Naive thymus-derived CD8-positive, alpha-beta T cell (primary cell): ENCODE results near the gene LAMTOR4. TPM values are rescaled to one million over a fixed set of nuclear protein-coding genes. Genes with fewer than 3 reads are reported as not detected.
A peak's percentile ranks its signal among the peaks of the same experiment; 100 is the strongest.
"Not testable (repeated sequence)": the region's sequence is repeated elsewhere in the genome, so short reads cannot be mapped to it uniquely, and the experiment has no call there.

Experiments used
- ATAC-seq, 2 donors: fragments of 150-1000 bp; cut with Tn5 transposase in 1 of 2; sonication (Bioruptor Pico), chemical (Tn5 transposase) in 1 of 2; 1 replicate in 1 of 2; 2 replicates in 1 of 2; pipeline ENCODE4 v1.10.0; 2021; ENCODE audit warnings: mild to moderate bottlenecking in 2 of 2, moderate library complexity in 2 of 2
- POLR2A ChIA-PET: fragments of 350-600 bp; sonication (Branson Sonifier 250); formaldehyde crosslinking; loops from one replicate; lab custom pipeline; 2021; ENCODE audit warnings: antibody characterized with exemption; lab: Charles Lee
- DNase-seq, 10 donors: peaks; one replicate each; pipeline versions ENCODE4 v3.0.0 to v3.0.0-alpha.2; 2020 to 2022
- H3K27ac Mint-ChIP-seq, 10 donors: one replicate each; pipeline ENCODE4 v1.8.0; 2020 to 2022; ENCODE audit warnings: mild to moderate bottlenecking in 10 of 10, mixed read lengths in 10 of 10, moderate library complexity in 4 of 10, inconsistent platforms in 1 of 10
- H3K27me3 Mint-ChIP-seq, 5 donors: one replicate each; pipeline ENCODE4 v1.8.0; 2021 to 2022; ENCODE audit warnings: mixed read lengths in 5 of 5
- H3K36me3 Mint-ChIP-seq, 3 donors: one replicate each; pipeline ENCODE4 v1.8.0; 2020 to 2022; ENCODE audit warnings: mixed read lengths in 3 of 3, mild to moderate bottlenecking in 2 of 3, inconsistent platforms in 1 of 3
- H3K4me1 Mint-ChIP-seq, 4 donors: one replicate each; pipeline ENCODE4 v1.8.0; 2021 to 2022; ENCODE audit warnings: mixed read lengths in 4 of 4
- H3K4me3 Mint-ChIP-seq, 10 donors: one replicate each; pipeline ENCODE4 v1.8.0; 2020 to 2022; ENCODE audit warnings: mild to moderate bottlenecking in 10 of 10, mixed read lengths in 10 of 10, moderate library complexity in 6 of 10, inconsistent platforms in 1 of 10
- H3K9me3 Mint-ChIP-seq, 9 donors: one replicate each; pipeline ENCODE4 v1.8.0; 2020 to 2022; ENCODE audit warnings: mixed read lengths in 9 of 9, mild to moderate bottlenecking in 3 of 9, inconsistent platforms in 1 of 9, moderate library complexity in 1 of 9
- microRNA-seq: library from miRNA; unstranded; fragments of <30 nt; microRNA quantifications from one replicate; pipeline ENCODE4 v1.2.0, GENCODE V29; 2022; ENCODE audit warnings: borderline microRNAs expressed
- polyA plus RNA-seq, 3 donors: library from polyadenylated mRNA; unstranded; fragments of 300-500 nt; fragmentation: Illumina TruSeq; gene quantifications; one replicate each; pipeline ENCODE4 v1.2.3, GENCODE V29; 2021
- total RNA-seq, 8 experiments: library from RNA in 2 of 8; stranded (reverse) in 2 of 8; gene quantifications; one replicate each; pipeline ENCODE4 v1.2.3 and lab custom pipeline; 2021 to 2026

The LAMTOR4 gene
- total and polyA plus RNA-seq, 5 experiments from 2014 or later, result 170 to 435 (median 403) TPM

DNA sequence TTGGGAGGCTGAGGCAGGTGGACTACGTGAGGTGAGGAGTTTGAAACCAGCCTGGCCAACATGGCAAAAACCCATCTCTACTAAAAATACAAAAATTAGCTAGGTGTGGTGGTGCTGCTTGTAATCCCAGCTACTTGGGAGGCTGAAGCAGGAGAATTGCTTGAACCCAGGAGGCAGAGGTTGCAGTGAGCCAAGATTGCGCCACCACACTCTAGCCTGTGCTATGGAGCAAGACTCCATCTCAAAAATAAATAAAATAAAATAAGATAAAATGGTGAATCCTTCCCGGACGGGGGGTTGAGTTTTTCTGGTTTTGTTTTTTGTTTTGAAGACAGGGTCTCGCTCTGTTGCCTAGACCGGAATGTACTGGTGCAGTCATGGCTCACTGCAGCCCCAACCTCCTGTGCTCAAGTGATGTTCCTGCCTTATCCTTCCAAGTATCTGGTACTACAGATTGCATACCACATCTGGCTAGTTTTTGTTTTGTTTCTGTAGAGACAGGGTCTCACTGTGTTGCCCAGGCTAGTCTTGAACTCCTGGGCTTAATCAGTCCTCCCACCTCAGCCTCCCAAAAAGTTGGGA, 43.7 kb downstream of the LAMTOR4 start:
- not testable (repeated sequence) for ATAC-seq, H3K9me3 Mint-ChIP-seq, H3K36me3 Mint-ChIP-seq, DNase-seq, H3K27me3 Mint-ChIP-seq
- POLR2A ChIA-PET, result interaction anchor here (0.6 to 2.8 kb wide), 2 partner anchors 13 to 18 kb away, joined by 3 to 10 read pairs; no protein-coding TSS in a partner anchor
- H3K27ac Mint-ChIP-seq, result peak overlapping the region in 8 of 10 donors; percentile 21 to 88 (median 59)
- peak overlapping the region in 5 of 10 donors; percentile 19 to 45 (median 26) for H3K4me3 Mint-ChIP-seq
- peaks cover 10 to 63% (median 44%) of the 10 kb centered on the region in 4 donors for H3K4me1 Mint-ChIP-seq

DNA sequence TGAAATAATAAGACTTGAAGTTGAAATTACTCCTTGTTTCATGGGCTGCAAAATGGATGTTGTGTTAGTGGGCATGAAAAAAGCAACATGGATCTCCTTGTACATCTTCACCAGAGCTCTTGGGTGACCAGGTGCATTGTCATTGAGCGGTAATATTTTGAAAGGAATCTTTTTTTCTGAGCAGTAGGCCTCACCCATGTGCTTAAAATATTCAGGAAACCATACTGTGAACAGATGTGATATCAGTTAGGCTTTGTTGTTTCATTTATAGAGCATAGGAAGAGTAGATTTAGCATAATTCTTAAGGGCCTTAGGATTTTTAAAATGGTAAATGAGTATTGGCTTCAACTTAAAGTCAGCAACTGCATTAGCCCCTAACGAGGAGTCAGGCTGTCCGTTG, 44.3 kb downstream of the LAMTOR4 start:
- Mint-ChIP-seq H3K4me1 (peaks cover 12 to 63% (median 44%) of the 10 kb centered on the region in 4 donors), H3K4me3 (peak overlapping the region in 3 of 10 donors; percentile 3 to 31 (median 24)), H3K27ac (peak overlapping the region in 7 of 10 donors; percentile 10 to 88 (median 46)), H3K36me3 (no peaks in the 10 kb centered on the region), H3K27me3 (no peaks in the 10 kb centered on the region), H3K9me3 (no peaks in the 10 kb centered on the region)
- DNase-seq, result no peak
- no peak for ATAC-seq
- POLR2A ChIA-PET, result interaction anchor here (0.6 to 2.8 kb wide), 4 partner anchors 9 to 75 kb away, joined by 3 to 10 read pairs (median 4); no protein-coding TSS in a partner anchor

DNA sequence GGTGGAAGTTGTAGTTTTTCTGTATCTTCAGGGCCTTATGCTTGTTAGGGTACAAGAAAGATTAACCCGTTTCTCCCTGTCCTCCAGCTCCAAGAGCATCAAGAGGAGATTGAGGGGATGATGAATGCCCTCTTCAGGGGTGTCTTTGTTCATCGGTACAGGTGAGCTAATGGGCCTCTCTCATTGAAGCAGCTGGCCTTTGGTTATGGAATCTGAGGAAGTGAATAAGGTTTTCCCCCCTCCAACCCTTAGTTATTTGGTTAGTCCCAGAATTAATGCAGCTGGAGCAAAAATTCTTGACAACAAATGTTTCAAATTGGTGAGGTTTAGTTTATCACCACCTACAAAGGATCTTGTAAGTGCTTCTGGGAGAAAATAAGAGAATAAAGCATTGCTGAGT, 46.5 kb downstream of the LAMTOR4 start:
- peak overlapping the region in 1 of 10 donors; percentile 6 for H3K4me3 Mint-ChIP-seq
- no peaks in the 10 kb centered on the region for H3K36me3 Mint-ChIP-seq
- ATAC-seq (no peak), DNase-seq (no peak)
- H3K4me1 Mint-ChIP-seq, result peaks cover 11 to 69% (median 38%) of the 10 kb centered on the region in 4 donors
- H3K27me3 Mint-ChIP-seq, result no peaks in the 10 kb centered on the region
- POLR2A ChIA-PET, result interaction anchor here (1.3 kb wide), 1 partner anchor 20 kb away, joined by 3 read pairs; no protein-coding TSS in a partner anchor
- no peaks in the 10 kb centered on the region for H3K9me3 Mint-ChIP-seq
- peak overlapping the region in 3 of 10 donors; percentile 19 to 46 (median 43) for H3K27ac Mint-ChIP-seq

DNA sequence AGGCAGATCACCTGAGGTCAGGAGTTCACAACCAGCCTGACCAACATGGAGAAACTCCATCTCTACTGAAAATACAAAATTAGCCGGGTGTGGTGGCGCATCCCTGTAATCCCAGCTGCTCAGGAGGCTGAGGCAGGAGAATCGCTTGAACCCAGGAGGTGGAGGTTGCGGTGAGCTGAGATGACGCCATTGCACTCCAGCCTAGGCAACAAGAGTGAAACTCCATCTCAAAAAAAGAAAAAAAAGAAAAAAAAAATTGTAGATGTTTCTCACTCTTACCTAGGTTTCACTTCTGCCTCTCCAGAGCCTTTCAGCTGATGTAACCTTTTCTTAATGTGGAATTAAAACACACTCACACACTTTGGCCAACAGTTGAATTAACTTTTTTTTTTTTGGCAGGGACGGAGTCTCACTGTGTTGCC, 47.2 kb downstream of the LAMTOR4 start:
- ATAC-seq, H3K36me3 Mint-ChIP-seq, H3K27me3 Mint-ChIP-seq, H3K9me3 Mint-ChIP-seq, DNase-seq, H3K4me3 Mint-ChIP-seq: not testable (repeated sequence)
- POLR2A ChIA-PET, result interaction anchor here (1.0 to 1.3 kb wide), 2 partner anchors 15 to 19 kb away, joined by 3 to 4 read pairs; no protein-coding TSS in a partner anchor
- H3K27ac Mint-ChIP-seq, result peak overlapping the region in 1 of 10 donors; percentile 32
- peaks cover 10 to 66% (median 32%) of the 10 kb centered on the region in 4 donors for H3K4me1 Mint-ChIP-seq

DNA sequence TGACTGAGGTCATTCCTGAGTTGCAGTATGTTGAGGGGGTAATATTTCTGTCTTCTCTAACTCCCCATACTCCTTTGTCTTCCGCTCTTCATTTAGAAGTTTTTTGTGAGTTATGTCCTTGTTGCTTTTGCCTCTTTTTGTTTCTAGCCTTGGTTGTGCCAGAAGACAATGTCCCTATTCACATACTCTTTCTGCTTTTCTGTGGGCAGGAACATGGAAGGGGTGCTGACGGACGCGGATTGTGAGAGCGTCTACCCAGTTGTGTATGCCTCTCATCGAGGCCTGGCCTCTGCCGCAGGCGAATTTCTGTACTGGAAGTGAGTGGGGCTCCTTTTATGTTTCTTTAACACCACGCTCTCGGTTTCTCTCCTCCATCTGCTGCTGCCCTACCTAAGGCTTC, 49.5 kb downstream of the LAMTOR4 start:
- Mint-ChIP-seq H3K4me3 (no peak overlapping the region), H3K4me1 (peaks cover 3 to 42% (median 12%) of the 10 kb centered on the region in 4 donors), H3K9me3 (no peaks in the 10 kb centered on the region), H3K36me3 (no peaks in the 10 kb centered on the region), H3K27ac (no peak overlapping the region), H3K27me3 (no peaks in the 10 kb centered on the region)
- DNase-seq (no peak), ATAC-seq (no peak)
- POLR2A ChIA-PET, result no interaction called here

DNA sequence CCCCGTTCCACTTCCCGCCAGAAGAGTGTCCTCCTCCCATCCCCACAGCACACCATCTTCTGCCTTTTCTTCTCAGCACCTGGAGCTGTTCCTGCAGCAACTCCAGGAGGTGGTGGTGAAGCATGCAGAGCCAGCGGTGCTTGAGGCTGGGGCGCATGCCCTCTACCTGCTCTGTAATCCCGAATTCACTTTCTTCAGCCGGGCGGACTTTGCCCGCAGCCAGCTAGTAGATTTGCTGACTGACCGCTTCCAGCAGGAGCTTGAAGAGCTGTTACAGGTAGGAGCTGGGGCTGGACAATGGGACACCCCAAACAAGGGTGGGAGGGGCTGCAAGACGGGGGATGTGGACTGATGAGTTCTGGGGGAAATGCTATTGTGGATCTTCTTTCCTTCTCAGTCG, 52.0 kb downstream of the LAMTOR4 start:
- no peaks in the 10 kb centered on the region for H3K27me3 Mint-ChIP-seq
- DNase-seq (no peak), ATAC-seq (no peak)
- no peaks in the 10 kb centered on the region for H3K36me3 Mint-ChIP-seq
- peaks cover 0 to 20% (median 2%) of the 10 kb centered on the region in 4 donors for H3K4me1 Mint-ChIP-seq
- H3K27ac Mint-ChIP-seq, result peak overlapping the region in 1 of 10 donors; percentile 51
- no peak overlapping the region for H3K4me3 Mint-ChIP-seq
- no peaks in the 10 kb centered on the region for H3K9me3 Mint-ChIP-seq
- POLR2A ChIA-PET, result interaction anchor here (0.8 to 1.2 kb wide), 4 partner anchors 9 to 42 kb away, joined by 3 to 4 read pairs (median 3); partner anchors contain the start of genes PVRIG and TRAPPC14

Small RNA genes lying within 50 kb of the gene (microRNA-seq; reads per million reads assigned to microRNA genes)
- not detected for gene MIR4658

Other genes with a start within 250 kb of the LAMTOR4 start
- gene TRIM4, start 229.4 kb upstream of the LAMTOR4 start, total RNA-seq, result 10 to 100 TPM; 68.4 to 70.6 TPM
- 10 to 100 TPM; 22.2 to 32.2 (median 31.0) TPM for gene TRIM4, start 229.4 kb upstream of the LAMTOR4 start, polyA plus RNA-seq
- gene GJC3, start 219.3 kb upstream of the LAMTOR4 start, total RNA-seq, result 1 to 10 TPM; 1.6 to 1.7 TPM
- gene GJC3, start 219.3 kb upstream of the LAMTOR4 start, polyA plus RNA-seq, result 1 to 10 TPM in 1 of 3 donors, under 1 TPM in 1, not detected in 1; 0.42 to 2.0 TPM
- not detected for gene AZGP1, start 172.9 kb upstream of the LAMTOR4 start, total RNA-seq
- gene AZGP1, start 172.9 kb upstream of the LAMTOR4 start, polyA plus RNA-seq, result not detected
- 100 to 1,000 TPM; 104 to 108 TPM for gene ZKSCAN1, start 133.3 kb upstream of the LAMTOR4 start, total RNA-seq
- gene ZKSCAN1, start 133.3 kb upstream of the LAMTOR4 start, polyA plus RNA-seq, result 10 to 100 TPM; 39.1 to 63.6 (median 47.1) TPM
- gene ZSCAN21, start 99.1 kb upstream of the LAMTOR4 start, total RNA-seq, result 10 to 100 TPM in 1 of 2 experiments, 1 to 10 TPM in 1; 8.3 to 10.5 TPM
- gene ZSCAN21, start 99.1 kb upstream of the LAMTOR4 start, polyA plus RNA-seq, result 10 to 100 TPM in 1 of 3 donors, 1 to 10 TPM in 2; 5.2 to 11.2 (median 8.2) TPM
- 10 to 100 TPM; 42.7 to 48.8 TPM for gene ZNF3, start 67.2 kb upstream of the LAMTOR4 start, total RNA-seq
- 10 to 100 TPM; 17.4 to 28.4 (median 20.2) TPM for gene ZNF3, start 67.2 kb upstream of the LAMTOR4 start, polyA plus RNA-seq
- 10 to 100 TPM; 72.0 to 80.2 TPM for gene COPS6, start 59.9 kb upstream of the LAMTOR4 start, total RNA-seq
- 100 to 1,000 TPM; 107 to 145 (median 121) TPM for gene COPS6, start 59.9 kb upstream of the LAMTOR4 start, polyA plus RNA-seq
- 100 to 1,000 TPM; 159 to 161 TPM for gene MCM7, start 47.5 kb upstream of the LAMTOR4 start, total RNA-seq
- gene MCM7, start 47.5 kb upstream of the LAMTOR4 start, polyA plus RNA-seq, result 10 to 100 TPM; 28.7 to 46.6 (median 40.1) TPM
- gene AP4M1, start 47.3 kb upstream of the LAMTOR4 start, total RNA-seq, result 10 to 100 TPM in 1 of 2 experiments, 1 to 10 TPM in 1; 7.5 to 10.9 TPM
- gene AP4M1, start 47.3 kb upstream of the LAMTOR4 start, polyA plus RNA-seq, result 1 to 10 TPM; 1.7 to 3.6 (median 2.3) TPM
- 10 to 100 TPM; 61.6 to 68.7 TPM for gene TAF6, start 29.6 kb upstream of the LAMTOR4 start, total RNA-seq
- 10 to 100 TPM; 21.3 to 39.0 (median 31.5) TPM for gene TAF6, start 29.6 kb upstream of the LAMTOR4 start, polyA plus RNA-seq
- gene CNPY4, start 29.3 kb upstream of the LAMTOR4 start, total RNA-seq, result 10 to 100 TPM; 99.0 to 99.6 TPM
- gene CNPY4, start 29.3 kb upstream of the LAMTOR4 start, polyA plus RNA-seq, result 10 to 100 TPM; 19.8 to 23.5 (median 20.6) TPM
- 1 to 10 TPM; 5.6 to 7.2 TPM for gene MBLAC1, start 22.0 kb upstream of the LAMTOR4 start, total RNA-seq
- gene MBLAC1, start 22.0 kb upstream of the LAMTOR4 start, polyA plus RNA-seq, result 1 to 10 TPM; 2.1 to 2.3 (median 2.1) TPM
- 100 to 1,000 TPM; 103 to 109 TPM for gene TRAPPC14, start 9.8 kb downstream of the LAMTOR4 start, total RNA-seq
- 1 to 10 TPM; 2.1 to 4.5 (median 2.4) TPM for gene TRAPPC14, start 9.8 kb downstream of the LAMTOR4 start, polyA plus RNA-seq
- 10 to 100 TPM; 37.0 to 39.1 TPM for gene GAL3ST4, start 19.7 kb downstream of the LAMTOR4 start, total RNA-seq
- gene GAL3ST4, start 19.7 kb downstream of the LAMTOR4 start, polyA plus RNA-seq, result 1 to 10 TPM; 4.0 to 6.5 (median 5.4) TPM
- 10 to 100 TPM; 39.0 to 40.1 TPM for gene GPC2, start 28.5 kb downstream of the LAMTOR4 start, total RNA-seq
- gene GPC2, start 28.5 kb downstream of the LAMTOR4 start, polyA plus RNA-seq, result 1 to 10 TPM in 1 of 3 donors, under 1 TPM in 2; 0.09 to 1.1 (median 0.42) TPM
- gene STAG3, start 29.0 kb downstream of the LAMTOR4 start, total RNA-seq, result 10 to 100 TPM; 12.0 to 12.1 TPM
- 1 to 10 TPM; 6.0 to 8.6 (median 6.9) TPM for gene STAG3, start 29.0 kb downstream of the LAMTOR4 start, polyA plus RNA-seq
- gene PVRIG, start 71.0 kb downstream of the LAMTOR4 start, total RNA-seq, result 10 to 100 TPM; 81.5 to 83.8 TPM
- 10 to 100 TPM; 79.1 to 85.4 (median 84.7) TPM for gene PVRIG, start 71.0 kb downstream of the LAMTOR4 start, polyA plus RNA-seq
- gene SPDYE3, start 158.8 kb downstream of the LAMTOR4 start, total RNA-seq, result not detected
- gene SPDYE3, start 158.8 kb downstream of the LAMTOR4 start, polyA plus RNA-seq, result 10 to 100 TPM in 1 of 3 donors, 1 to 10 TPM in 2; 4.8 to 10.9 (median 7.7) TPM
- 100 to 1,000 TPM; 129 to 130 TPM for gene PILRB, start 209.2 kb downstream of the LAMTOR4 start, total RNA-seq
- 10 to 100 TPM in 1 of 3 donors, 1 to 10 TPM in 2; 2.5 to 14.6 (median 3.3) TPM for gene PILRB, start 209.2 kb downstream of the LAMTOR4 start, polyA plus RNA-seq
- gene PILRA, start 224.6 kb downstream of the LAMTOR4 start, total RNA-seq, result 10 to 100 TPM in 1 of 2 experiments, 1 to 10 TPM in 1; 8.6 to 10.6 TPM
- under 1 TPM; 0.35 to 0.63 (median 0.60) TPM for gene PILRA, start 224.6 kb downstream of the LAMTOR4 start, polyA plus RNA-seq